GM12891 (cell line): ENCODE results near the gene ZDBF2.

Experiments used
- POLR2A ChIP-seq: IDR thresholded peaks from 2 replicates; pipeline ENCODE4 v1.6.1; 2011; ENCODE audit warnings: low read depth, low read length, control low read depth
- POLR2AphosphoS5 ChIP-seq: IDR thresholded peaks from 2 replicates; pipeline ENCODE4 v1.6.1; 2011; ENCODE audit warnings: low read depth, low read length, control low read depth

DNA sequence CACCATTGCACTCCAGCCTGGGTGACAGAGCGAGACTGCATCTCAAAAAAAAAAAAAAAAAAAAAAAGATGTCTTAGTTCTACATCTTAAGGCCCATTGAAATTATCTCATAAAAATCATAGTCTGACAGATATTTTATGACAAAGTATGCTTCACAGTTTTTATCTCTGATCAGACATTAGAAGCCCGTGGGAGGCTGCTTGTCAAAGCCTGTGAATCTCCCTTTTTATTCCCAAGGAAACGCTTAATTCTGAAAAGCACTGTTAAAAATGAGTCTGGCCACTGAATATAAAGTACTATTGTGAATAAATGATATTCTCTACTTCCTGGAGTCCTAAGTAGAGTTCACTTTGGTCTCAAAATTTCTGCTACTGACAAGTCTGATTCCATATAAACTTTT lies 71.1 kb downstream of the ZDBF2 start:
- TF ChIP-seq POLR2A (no peak), POLR2AphosphoS5 (no peak)
